HepG2 (cell line): ENCODE results near the gene NSG2. TPM values are rescaled to one million over a fixed set of nuclear protein-coding genes. Genes with fewer than 3 reads are reported as not detected.

Source experiments
- BCL3 ChIP-seq: sonication (generic); formaldehyde crosslinking; IDR thresholded peaks from 2 replicates; pipeline ENCODE4 v1.5.1; 2020; ENCODE audit warnings: mild to moderate bottlenecking, missing genetic modification reagents, moderate library complexity
- CSRNP2 ChIP-seq: sonication (generic); formaldehyde crosslinking; conservative IDR thresholded peaks from 2 replicates; pipeline ENCODE4 v1.8.0; 2022; ENCODE audit warnings: low read depth, missing genetic modification reagents
- DZIP1 ChIP-seq: sonication (generic); formaldehyde crosslinking; IDR thresholded peaks from 2 replicates; pipeline ENCODE4 v1.5.0; 2020; ENCODE audit warnings: mild to moderate bottlenecking, missing genetic modification reagents
- FOXJ3 ChIP-seq: sonication (generic); formaldehyde crosslinking; IDR thresholded peaks from 2 replicates; pipeline ENCODE4 v1.4.0; 2020; ENCODE audit warnings: missing genetic modification reagents, mild to moderate bottlenecking, borderline replicate concordance
- HNF1A ChIP-seq, 2 experiments: sonication (generic) in 1 of 2; formaldehyde crosslinking in 1 of 2; IDR thresholded peaks; 2 replicates each; pipeline versions ENCODE4 v1.4.0 to v1.6.1; 2016 to 2020; ENCODE audit warnings: borderline replicate concordance in 1 of 2, low read depth in 1 of 2, mild to moderate bottlenecking in 1 of 2, missing genetic modification reagents in 1 of 2
- NRL ChIP-seq: sonication (generic); formaldehyde crosslinking; IDR thresholded peaks from 2 replicates; pipeline ENCODE4 v1.5.0; 2020; ENCODE audit warnings: missing genetic modification reagents, mild to moderate bottlenecking, moderate library complexity, borderline replicate concordance
- SMAD9 ChIP-seq: sonication (generic); formaldehyde crosslinking; IDR thresholded peaks from 2 replicates; pipeline ENCODE4 v1.5.1; 2020; ENCODE audit warnings: mild to moderate bottlenecking, missing genetic modification reagents
- TP53 ChIP-seq: sonication (generic); formaldehyde crosslinking; conservative IDR thresholded peaks from 2 replicates; pipeline ENCODE4 v1.4.0; 2020; ENCODE audit warnings: missing genetic modification reagents
- ZBTB34 ChIP-seq: sonication (generic); formaldehyde crosslinking; IDR thresholded peaks from 2 replicates; pipeline ENCODE4 v1.8.0; 2022; ENCODE audit warnings: mild to moderate bottlenecking, missing genetic modification reagents
- ZNF251 ChIP-seq: sonication (generic); formaldehyde crosslinking; IDR thresholded peaks from 2 replicates; pipeline ENCODE4 v1.9.0; 2021; ENCODE audit warnings: mild to moderate bottlenecking, missing genetic modification reagents
- ZNF274 ChIP-seq: sonication (generic); formaldehyde crosslinking; IDR thresholded peaks from 2 replicates; pipeline ENCODE4 v1.5.1; 2020; ENCODE audit warnings: mild to moderate bottlenecking, missing genetic modification reagents
- ZNF329 ChIP-seq: sonication (generic); formaldehyde crosslinking; IDR thresholded peaks from 2 replicates; pipeline ENCODE4 v1.9.0; 2021; ENCODE audit warnings: low read depth, mild to moderate bottlenecking, missing genetic modification reagents
- ZNF34 ChIP-seq: sonication (generic); formaldehyde crosslinking; IDR thresholded peaks from 2 replicates; pipeline ENCODE4 v1.4.0; 2020; ENCODE audit warnings: mild to moderate bottlenecking, missing genetic modification reagents, borderline replicate concordance
- ZNF354B ChIP-seq: sonication (generic); formaldehyde crosslinking; IDR thresholded peaks from 2 replicates; pipeline ENCODE4 v1.8.0; 2022; ENCODE audit warnings: mild to moderate bottlenecking, missing genetic modification reagents
- ZSCAN5A ChIP-seq: sonication (generic); formaldehyde crosslinking; IDR thresholded peaks from 2 replicates; pipeline ENCODE4 v1.8.0; 2022; ENCODE audit warnings: mild to moderate bottlenecking, missing genetic modification reagents, borderline replicate concordance
- polyA plus RNA-seq, 8 experiments: library from polyadenylated mRNA; depleted of rRNA in 3 of 8; stranded (reverse) in 7 of 8; unstranded in 1 of 8; fragments of >200 nt; fragmentation: Illumina TruSeq in 4 of 8; extraction: Trizol in 4 of 8; gene quantifications; 2 replicates each; pipeline versions ENCODE4 v1.2.1 to v1.2.3, GENCODE V29; 2011 to 2016; ENCODE audit warnings: low read depth in 4 of 8, missing spikeins in 1 of 8, mixed read lengths in 1 of 8; ENCODE audit not compliant: insufficient read depth in 1 of 8
- total RNA-seq, 5 experiments: library from RNA; depleted of rRNA; stranded (reverse); fragments of >200 nt; fragmentation: Illumina TruSeq; extraction: Trizol; gene quantifications; 2 replicates each; pipeline ENCODE4 v1.2.3, GENCODE V29; 2016; ENCODE audit warnings: low read depth in 1 of 5

Gene NSG2
- total and polyA plus RNA-seq, 2 of the 13 experiments (the other 11 are each of a cell fraction or from before 2014, with no cell fraction given), result 0.21 TPM; not detected in 1

- TF ChIP-seq ZNF274 (CRISPR knock-in tag) (peak; percentile 75), ZNF329 (CRISPR knock-in tag) (no peak), ZSCAN5A (CRISPR knock-in tag) (no peak), ZNF34 (CRISPR knock-in tag) (no peak), FOXJ3 (CRISPR knock-in tag) (no peak), HNF1A (IDR thresholded peaks at IDR 0.05; ENCODE audit: low read depth) (no peak), HNF1A (CRISPR knock-in tag; IDR thresholded peaks at IDR 0.05; ENCODE audit: borderline replicate concordance) (no peak), BCL3 (CRISPR knock-in tag) (no peak), DZIP1 (CRISPR knock-in tag) (no peak), TP53 (CRISPR knock-in tag) (0 out of 2 replicates have a peak, but pooled peaks have one; percentile 25), ZBTB34 (CRISPR knock-in tag) (no peak), SMAD9 (CRISPR knock-in tag) (no peak), ZNF354B (CRISPR knock-in tag) (no peak), CSRNP2 (no peak), ZNF251 (no peak), NRL (CRISPR knock-in tag) (no peak)
Measured at GRCh38 chr5:174045470-174046025, at the start of gene NSG2 (continued).
